Regular cardiac myocyte (primary cell): ENCODE results near the gene PLEKHA4. TPM values are rescaled to one million over a fixed set of nuclear protein-coding genes. Genes with fewer than 3 reads are reported as not detected.

Experiments
- total RNA-seq: library from RNA; depleted of rRNA; stranded (reverse); fragments of >200 nt; gene quantifications from 2 replicates; pipeline ENCODE4 v1.2.3, GENCODE V29; 2014

PLEKHA4 gene, protein sequence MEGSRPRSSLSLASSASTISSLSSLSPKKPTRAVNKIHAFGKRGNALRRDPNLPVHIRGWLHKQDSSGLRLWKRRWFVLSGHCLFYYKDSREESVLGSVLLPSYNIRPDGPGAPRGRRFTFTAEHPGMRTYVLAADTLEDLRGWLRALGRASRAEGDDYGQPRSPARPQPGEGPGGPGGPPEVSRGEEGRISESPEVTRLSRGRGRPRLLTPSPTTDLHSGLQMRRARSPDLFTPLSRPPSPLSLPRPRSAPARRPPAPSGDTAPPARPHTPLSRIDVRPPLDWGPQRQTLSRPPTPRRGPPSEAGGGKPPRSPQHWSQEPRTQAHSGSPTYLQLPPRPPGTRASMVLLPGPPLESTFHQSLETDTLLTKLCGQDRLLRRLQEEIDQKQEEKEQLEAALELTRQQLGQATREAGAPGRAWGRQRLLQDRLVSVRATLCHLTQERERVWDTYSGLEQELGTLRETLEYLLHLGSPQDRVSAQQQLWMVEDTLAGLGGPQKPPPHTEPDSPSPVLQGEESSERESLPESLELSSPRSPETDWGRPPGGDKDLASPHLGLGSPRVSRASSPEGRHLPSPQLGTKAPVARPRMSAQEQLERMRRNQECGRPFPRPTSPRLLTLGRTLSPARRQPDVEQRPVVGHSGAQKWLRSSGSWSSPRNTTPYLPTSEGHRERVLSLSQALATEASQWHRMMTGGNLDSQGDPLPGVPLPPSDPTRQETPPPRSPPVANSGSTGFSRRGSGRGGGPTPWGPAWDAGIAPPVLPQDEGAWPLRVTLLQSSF
- 5.6 and 10.4 TPM in 2 replicates for total RNA-seq

DNA sequence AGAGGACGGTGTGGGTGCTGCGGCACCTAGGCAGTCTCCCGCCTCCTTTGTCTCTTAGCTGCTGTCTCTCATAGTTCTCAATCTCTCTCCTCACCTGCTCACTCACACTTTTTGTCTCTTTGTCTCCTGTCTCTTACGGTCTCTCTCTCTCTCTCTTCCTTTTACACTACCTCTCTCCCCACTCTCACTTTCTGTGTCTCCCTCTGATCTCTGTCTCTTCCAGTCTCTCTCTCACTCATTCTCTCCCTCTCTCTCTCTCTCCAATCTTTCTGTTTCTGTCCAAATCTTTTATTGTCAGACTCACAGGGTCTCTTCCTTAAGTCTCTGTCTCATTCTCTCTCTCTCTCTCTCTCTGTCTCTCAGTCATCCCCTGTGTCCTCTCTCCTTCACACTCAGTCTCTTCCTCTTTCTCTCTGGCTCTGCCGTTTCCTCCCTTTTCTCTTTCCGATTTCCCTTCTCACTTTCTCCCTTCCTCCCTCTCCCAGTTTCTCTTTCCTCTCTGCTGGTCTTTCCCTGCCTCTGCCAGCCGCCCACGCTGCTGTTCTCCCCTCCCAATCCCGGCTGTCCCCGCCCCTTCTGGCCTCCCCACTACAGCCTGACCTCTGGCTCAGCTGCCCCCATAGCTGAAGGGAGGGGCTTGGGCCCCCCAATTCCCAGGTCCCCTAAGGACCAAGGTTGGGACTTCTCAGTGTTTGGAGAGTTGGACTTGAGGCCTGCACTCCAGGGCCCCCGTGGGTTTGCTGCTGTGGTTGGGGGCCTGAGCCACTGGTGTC, at the start of gene PLEKHA4:
TSS of gene PLEKHA4 (minus strand) at position 504 of the 773 bp plus-strand sequence. CDS start 997 bp downstream, outside the sequence.

DNA sequence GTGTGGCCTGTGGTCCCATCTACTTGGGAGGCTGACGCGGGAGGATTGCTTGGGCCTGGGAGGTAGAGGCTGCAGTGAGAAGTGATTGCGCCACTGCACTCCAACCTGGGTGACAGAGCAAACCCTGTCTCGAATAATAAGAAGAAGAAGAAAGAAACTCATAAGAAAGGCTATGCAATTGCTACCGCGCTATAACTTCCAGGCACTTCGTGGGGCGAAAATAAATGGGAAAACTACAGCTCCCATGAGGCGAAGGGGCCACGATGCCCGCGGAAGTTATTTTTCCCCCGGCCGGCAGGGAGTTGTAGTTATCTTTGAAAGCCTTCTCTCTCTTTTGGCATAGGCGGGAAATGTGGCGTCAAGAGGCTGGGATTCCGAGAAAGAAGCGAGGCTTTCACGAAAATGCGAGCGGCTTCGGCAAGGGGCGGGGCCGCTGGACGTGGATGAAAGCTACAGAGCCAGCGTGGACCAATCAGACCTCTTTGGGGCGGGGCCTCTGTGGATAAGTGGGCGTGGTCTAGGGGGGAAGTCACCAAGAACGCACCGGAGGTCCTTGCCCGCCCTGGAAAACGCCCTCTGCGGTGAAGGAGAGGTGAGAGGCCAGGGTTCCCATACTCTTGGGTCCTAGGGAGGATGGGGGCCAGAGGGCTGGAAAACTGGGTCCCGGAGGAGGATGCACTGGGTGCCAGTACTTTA, 31.5 kb upstream of the PLEKHA4 start, which contains the start of gene NUCB1:
TSS of gene NUCB1 (plus strand) at position 532 of the 696 bp plus-strand sequence. CDS start 485 bp downstream, outside the sequence.

DNA sequence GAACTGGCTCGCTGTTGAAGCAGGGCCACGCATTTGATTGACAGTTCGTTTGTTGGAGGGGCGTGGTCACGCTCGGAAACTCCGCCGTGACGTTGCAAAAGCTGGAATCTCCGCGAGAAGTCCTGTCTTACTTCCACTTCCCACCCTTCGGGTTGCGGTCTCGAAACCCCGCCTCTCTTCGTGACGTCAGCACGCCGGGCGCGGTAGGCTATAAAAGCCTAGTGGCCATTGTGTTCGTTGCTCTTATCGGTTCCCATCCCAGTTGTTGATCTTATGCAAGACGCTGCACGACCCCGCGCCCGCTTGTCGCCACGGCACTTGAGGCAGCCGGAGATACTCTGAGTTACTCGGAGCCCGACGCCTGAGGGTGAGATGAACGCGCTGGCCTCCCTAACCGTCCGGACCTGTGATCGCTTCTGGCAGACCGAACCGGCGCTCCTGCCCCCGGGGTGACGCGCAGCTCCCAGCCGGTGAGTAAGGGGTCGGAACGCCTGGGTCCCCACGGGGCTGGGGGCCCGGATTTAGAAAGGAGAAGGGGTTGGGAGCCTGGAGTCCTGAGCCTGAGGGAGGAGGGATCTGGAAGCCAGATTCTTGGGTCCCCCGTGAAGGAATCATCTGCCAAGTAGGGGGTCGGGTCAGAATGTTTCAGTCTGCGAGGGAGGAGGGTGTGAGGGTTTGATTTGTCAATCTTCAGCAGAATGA, 3.9 kb upstream of the PLEKHA4 start, which contains the start of gene PPP1R15A:
TSS of gene PPP1R15A (plus strand) at position 240 of the 702 bp plus-strand sequence. CDS start 813 bp downstream, outside the sequence.

DNA sequence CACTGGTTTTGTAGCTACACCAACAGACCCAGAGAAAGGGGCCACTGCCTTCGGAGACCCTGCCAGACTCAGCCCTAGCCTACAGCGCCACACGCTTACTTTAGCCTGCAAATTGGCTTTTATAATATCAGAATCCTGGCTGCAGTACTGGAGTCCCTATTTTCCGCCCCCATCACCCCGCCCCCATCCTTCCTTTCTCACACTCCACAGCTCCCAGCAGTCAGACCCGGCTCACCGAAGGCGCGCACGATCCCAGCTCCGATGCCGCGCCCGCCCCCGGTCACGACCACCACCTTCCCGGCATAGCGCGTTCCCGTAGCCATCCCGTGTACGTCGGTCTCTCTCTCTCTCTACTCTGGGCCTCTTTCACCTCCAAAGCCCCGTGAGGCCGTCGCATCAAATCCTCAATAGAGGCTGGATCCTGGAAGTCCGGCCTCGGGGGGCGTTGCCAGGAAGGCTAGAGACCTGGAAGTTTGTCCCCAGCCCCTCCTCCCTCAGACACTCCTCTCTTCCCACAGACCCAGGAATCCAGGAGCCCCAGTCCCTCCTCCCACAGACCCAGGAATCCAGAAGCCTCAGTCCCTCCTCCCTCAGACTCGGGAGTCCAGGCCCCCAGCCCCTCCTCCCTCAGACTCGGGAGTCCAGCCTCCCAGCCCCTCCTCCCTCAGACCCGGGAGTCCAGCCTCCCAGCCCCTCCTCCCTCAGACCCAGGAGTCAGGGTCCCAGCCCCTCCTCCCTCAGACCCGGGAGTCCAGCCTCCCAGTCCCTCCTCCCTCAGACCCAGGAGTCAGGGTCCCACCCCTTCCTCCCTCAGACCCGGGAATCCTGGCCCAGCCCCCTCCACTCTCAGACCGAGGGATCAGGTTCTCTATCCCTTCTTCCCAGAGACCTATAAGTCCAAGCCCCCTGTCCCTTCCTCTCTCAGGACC, 32.1 kb downstream of the PLEKHA4 start, which contains the start of gene HSD17B14:
TSS of gene HSD17B14 (minus strand) at position 403 of the 929 bp plus-strand sequence. CDS start at position 323, 80 bp downstream.

Other genes with a start within 250 kb of the PLEKHA4 start
- 2,069 and 2,218 TPM in 2 replicates for gene RPL18, start 249.4 kb downstream of the PLEKHA4 start, total RNA-seq
- 5.1 and 6.9 TPM in 2 replicates for gene SPHK2, start 249.1 kb downstream of the PLEKHA4 start, total RNA-seq
- gene DBP, start 231.2 kb downstream of the PLEKHA4 start, total RNA-seq, result 1.3 and 6.2 TPM in 2 replicates
- gene CA11, start 222.4 kb downstream of the PLEKHA4 start, total RNA-seq, result 0.58 and 2.5 TPM in 2 replicates
- 0.28 TPM in 1 of 2 replicates, not detected in the other for gene NTN5, start 195.6 kb downstream of the PLEKHA4 start, total RNA-seq
- gene FUT2, start 172.6 kb downstream of the PLEKHA4 start, total RNA-seq, result not detected in 2 replicates
- 0.19 and 0.28 TPM in 2 replicates for gene MAMSTR, start 148.9 kb downstream of the PLEKHA4 start, total RNA-seq
- gene RASIP1, start 128.0 kb downstream of the PLEKHA4 start, total RNA-seq, result 0.58 and 0.85 TPM in 2 replicates
- not detected in 2 replicates for gene IZUMO1, start 121.7 kb downstream of the PLEKHA4 start, total RNA-seq
- gene FUT1, start 116.0 kb downstream of the PLEKHA4 start, total RNA-seq, result under 0.01 and 0.58 TPM in 2 replicates
- gene FGF21, start 113.1 kb downstream of the PLEKHA4 start, total RNA-seq, result not detected in 2 replicates
- gene BCAT2, start 57.6 kb downstream of the PLEKHA4 start, total RNA-seq, result 27.9 and 48.3 TPM in 2 replicates
- gene HSD17B14, start 32.1 kb downstream of the PLEKHA4 start, total RNA-seq, result 0.38 and 2.5 TPM in 2 replicates
- gene PPP1R15A, start 3.8 kb upstream of the PLEKHA4 start, total RNA-seq, result 41.6 and 98.9 TPM in 2 replicates
- gene TULP2, start 30.1 kb upstream of the PLEKHA4 start, total RNA-seq, result not detected in 2 replicates
- 93.0 and 130 TPM in 2 replicates for gene NUCB1, start 31.7 kb upstream of the PLEKHA4 start, total RNA-seq
- gene DHDH, start 65.1 kb upstream of the PLEKHA4 start, total RNA-seq, result 0.38 and 0.56 TPM in 2 replicates
- gene BAX, start 86.3 kb upstream of the PLEKHA4 start, total RNA-seq, result 96.4 and 104 TPM in 2 replicates
- gene FTL, start 96.7 kb upstream of the PLEKHA4 start, total RNA-seq, result 1,571 and 5,527 TPM in 2 replicates
- gene GYS1, start 124.7 kb upstream of the PLEKHA4 start, total RNA-seq, result 47.5 and 56.9 TPM in 2 replicates
- 138 and 392 TPM in 2 replicates for gene RUVBL2, start 125.3 kb upstream of the PLEKHA4 start, total RNA-seq
- not detected in 2 replicates for gene LHB, start 148.5 kb upstream of the PLEKHA4 start, total RNA-seq
- gene CGB3, start 155.7 kb upstream of the PLEKHA4 start, total RNA-seq, result not detected in 2 replicates
- gene CGB2, start 163.3 kb upstream of the PLEKHA4 start, total RNA-seq, result not detected in 2 replicates
- gene CGB1, start 168.3 kb upstream of the PLEKHA4 start, total RNA-seq, result 0.28 TPM in 1 of 2 replicates, not detected in the other
- not detected in 2 replicates for gene CGB5, start 175.2 kb upstream of the PLEKHA4 start, total RNA-seq
- gene CGB8, start 180.5 kb upstream of the PLEKHA4 start, total RNA-seq, result not detected in 2 replicates
- 0.19 and 0.56 TPM in 2 replicates for gene CGB7, start 189.1 kb upstream of the PLEKHA4 start, total RNA-seq
- gene NTF4, start 196.2 kb upstream of the PLEKHA4 start, total RNA-seq, result not detected in 2 replicates
- under 0.01 TPM in 1 of 2 replicates, not detected in the other for gene KCNA7, start 204.1 kb upstream of the PLEKHA4 start, total RNA-seq
- gene SNRNP70, start 216.8 kb upstream of the PLEKHA4 start, total RNA-seq, result 89.1 and 130 TPM in 2 replicates
- gene LIN7B, start 245.8 kb upstream of the PLEKHA4 start, total RNA-seq, result 9.9 and 11.1 TPM in 2 replicates